Neural progenitor cell (in vitro differentiated cells): ENCODE measurements around the gene SRGAP3. TPM values are rescaled to one million over a fixed set of nuclear protein-coding genes. Genes with fewer than 3 reads are reported as not detected.

Experiments
- DNase-seq: peaks from one replicate; pipeline ENCODE4 v3.0.0-alpha.2; 2016; ENCODE audit warnings: low spot score
- H2AFZ ChIP-seq: fragments of 200-600 bp; sonication (generic); replicated peaks from 2 replicates; pipeline ENCODE4 v1.6.1; 2016; ENCODE audit warnings: antibody characterized with exemption
- H3F3A ChIP-seq: fragments of 200-600 bp; sonication (generic); 2 replicates; pipeline ENCODE4 v1.6.1; 2016; ENCODE audit warnings: antibody characterized with exemption, low read depth
- H3K27ac ChIP-seq: fragments of 200-600 bp; sonication (generic); 2 replicates; pipeline ENCODE4 v1.5.1; 2016; ENCODE audit warnings: mild to moderate bottlenecking
- H3K27me3 ChIP-seq: fragments of 200-600 bp; sonication (generic); 2 replicates; pipeline ENCODE4 v1.6.1; 2016; ENCODE audit warnings: mild to moderate bottlenecking, moderate library complexity
- H3K36me3 ChIP-seq: fragments of 200-600 bp; sonication (generic); 2 replicates; pipeline ENCODE4 v1.5.1; 2016
- H3K4me1 ChIP-seq: fragments of 200-600 bp; sonication (generic); 2 replicates; pipeline ENCODE4 v1.6.1; 2016; ENCODE audit warnings: mixed run types
- H3K4me2 ChIP-seq: fragments of 200-600 bp; sonication (generic); 2 replicates; pipeline ENCODE4 v1.6.1; 2016
- H3K4me3 ChIP-seq: fragments of 200-600 bp; sonication (generic); 2 replicates; pipeline ENCODE4 v1.5.1; 2016
- H3K79me2 ChIP-seq: fragments of 200-600 bp; sonication (generic); 2 replicates; pipeline ENCODE4 v1.6.1; 2016; ENCODE audit warnings: low read depth
- H3K9ac ChIP-seq: fragments of 200-600 bp; sonication (generic); 2 replicates; pipeline ENCODE4 v1.6.1; 2016
- H3K9me3 ChIP-seq: fragments of 200-600 bp; sonication (generic); 2 replicates; pipeline ENCODE4 v1.5.1; 2016; ENCODE audit warnings: low read depth
- H4K20me1 ChIP-seq: fragments of 200-600 bp; sonication (generic); 2 replicates; pipeline ENCODE4 v1.6.1; 2016; ENCODE audit warnings: low read depth
- H3K27ac Mint-ChIP-seq: 3 replicates; pipeline ENCODE4 v1.8.0; 2021; ENCODE audit warnings: mixed read lengths
- H3K27me3 Mint-ChIP-seq: 2 replicates; pipeline ENCODE4 v1.8.0; 2022; ENCODE audit warnings: low read depth, mild to moderate bottlenecking, inconsistent platforms, moderate library complexity, mixed read lengths; ENCODE audit not compliant: insufficient read depth
- H3K36me3 Mint-ChIP-seq: 3 replicates; pipeline ENCODE4 v1.8.0; 2021; ENCODE audit warnings: mixed read lengths
- H3K4me1 Mint-ChIP-seq: 3 replicates; pipeline ENCODE4 v1.8.0; 2021; ENCODE audit warnings: mixed read lengths
- H3K4me3 Mint-ChIP-seq: 3 replicates; pipeline ENCODE4 v1.8.0; 2021; ENCODE audit warnings: mild to moderate bottlenecking, moderate library complexity, mixed read lengths
- H3K9me3 Mint-ChIP-seq: 3 replicates; pipeline ENCODE4 v1.8.0; 2020; ENCODE audit warnings: mixed read lengths
- CTCF ChIP-seq: fragments of 200-600 bp; sonication (generic); IDR thresholded peaks from 2 replicates; pipeline ENCODE4 v1.5.1; 2017; ENCODE audit warnings: antibody characterized with exemption, mild to moderate bottlenecking
- EZH2 ChIP-seq: fragments of 200-600 bp; sonication (generic); IDR thresholded peaks from 2 replicates; pipeline ENCODE4 v1.6.1; 2017; ENCODE audit warnings: antibody characterized with exemption, mild to moderate bottlenecking, moderate library complexity
- EZH2phosphoT487 ChIP-seq: fragments of 200-600 bp; sonication (generic); IDR thresholded peaks from 2 replicates; pipeline ENCODE4 v1.6.1; 2017; ENCODE audit warnings: antibody characterized with exemption
- total RNA-seq: library from RNA; depleted of rRNA; stranded (reverse); fragments of >200 nt; gene quantifications from 2 replicates; pipeline ENCODE4 v1.2.3, GENCODE V29; 2015; ENCODE audit warnings: low replicate concordance

The SRGAP3 gene
- total RNA-seq, 1 donor from 2014 or later: 59.3 TPM

GRCh38 chr3:9122732-9123364, 126.6 kb downstream of the SRGAP3 start:
- H3K4me2 ChIP-seq: no peak overlapping the region
- Mint-ChIP-seq H3K9me3 (no peaks in the 10 kb centered on the region), H3K4me3 (no peak overlapping the region), H3K4me1 (peaks cover 28% of the 10 kb centered on the region), H3K27me3 (peaks cover 5% of the 10 kb centered on the region), H3K36me3 (peaks cover 28% of the 10 kb centered on the region), H3K27ac (no peak overlapping the region)
- H3K27me3 ChIP-seq: no peaks in the 10 kb centered on the region
- no peak overlapping the region for H2AFZ ChIP-seq
- no peak overlapping the region for H3K4me3 ChIP-seq
- no peaks in the 10 kb centered on the region for H4K20me1 ChIP-seq
- TF ChIP-seq EZH2phosphoT487 (no peak), EZH2 (no peak), CTCF (no peak)
- no peak overlapping the region for H3K27ac ChIP-seq
- H3K9ac ChIP-seq: no peak overlapping the region
- no peak for DNase-seq
- no peaks in the 10 kb centered on the region for H3K79me2 ChIP-seq
- peaks cover 7% of the 10 kb centered on the region for H3F3A ChIP-seq
- peaks cover 19% of the 10 kb centered on the region for H3K4me1 ChIP-seq
- no peaks in the 10 kb centered on the region for H3K9me3 ChIP-seq
- no peaks in the 10 kb centered on the region for H3K36me3 ChIP-seq

- no peaks in the 10 kb centered on the region for H4K20me1 ChIP-seq
- H3K4me3 ChIP-seq: no peak overlapping the region
- H3F3A ChIP-seq: peaks cover 7% of the 10 kb centered on the region
- TF ChIP-seq CTCF (no peak), EZH2phosphoT487 (no peak)
- DNase-seq: no peak
- H3K4me1 Mint-ChIP-seq: peaks cover 28% of the 10 kb centered on the region
- H3K4me1 ChIP-seq: peaks cover 19% of the 10 kb centered on the region
- peaks cover 4% of the 10 kb centered on the region for H3K27me3 Mint-ChIP-seq
- H3K27ac ChIP-seq: no peak overlapping the region
- H3K27ac Mint-ChIP-seq: no peak overlapping the region
- H3K36me3 Mint-ChIP-seq: peaks cover 31% of the 10 kb centered on the region
- H3K4me2 ChIP-seq: no peak overlapping the region
- H3K36me3 ChIP-seq: no peaks in the 10 kb centered on the region
- no peak overlapping the region for H2AFZ ChIP-seq
- H3K9me3 Mint-ChIP-seq: no peaks in the 10 kb centered on the region
- H3K9ac ChIP-seq: no peak overlapping the region
- no peak overlapping the region for H3K4me3 Mint-ChIP-seq
- no peaks in the 10 kb centered on the region for H3K9me3 ChIP-seq
- no peaks in the 10 kb centered on the region for H3K27me3 ChIP-seq
- no peaks in the 10 kb centered on the region for H3K79me2 ChIP-seq
These were observed 128.0 kb downstream of the SRGAP3 start for GRCh38 chr3:9121366-9122001.

- Histone ChIP-seq H3K9me3 (no peaks in the 10 kb centered on the region), H3K4me2 (no peak overlapping the region), H3K4me3 (no peak overlapping the region), H4K20me1 (no peaks in the 10 kb centered on the region), H3K9ac (no peak overlapping the region), H3F3A (no peaks in the 10 kb centered on the region), H3K79me2 (no peaks in the 10 kb centered on the region), H2AFZ (no peak overlapping the region), H3K4me1 (peaks cover 5% of the 10 kb centered on the region), H3K27me3 (no peaks in the 10 kb centered on the region), H3K27ac (no peak overlapping the region), H3K36me3 (no peaks in the 10 kb centered on the region)
- no peak for DNase-seq
- no peak overlapping the region for H3K27ac Mint-ChIP-seq
- H3K4me3 Mint-ChIP-seq: no peak overlapping the region
- no peak for TF ChIP-seq CTCF
- peaks cover 44% of the 10 kb centered on the region for H3K36me3 Mint-ChIP-seq
- H3K4me1 Mint-ChIP-seq: peaks cover 15% of the 10 kb centered on the region
- H3K9me3 Mint-ChIP-seq: no peaks in the 10 kb centered on the region
- peaks cover 4% of the 10 kb centered on the region for H3K27me3 Mint-ChIP-seq
These were observed 130.1 kb downstream of the SRGAP3 start for GRCh38 chr3:9119331-9119730.
